ENCODE results near the gene BAZ2A. TPM values are rescaled to one million over a fixed set of nuclear protein-coding genes. Genes with fewer than 3 reads are reported as not detected.
A peak's percentile ranks its signal among the peaks of the same experiment; 100 is the strongest.

Gene BAZ2A
- polyA plus RNA-seq, 3 donors = 8.9 to 86.0 (median 21.1) TPM

GRCh38 chr12:56634242-56634836, 4.2 kb upstream of the BAZ2A start:
- peaks cover 18 to 26% of the 10 kb centered on the region in 2 donors for H3K36me3 Mint-ChIP-seq
- Histone ChIP-seq H3K4me2 (replicated peaks; ENCODE audit: extremely low read depth, low read length, poor library complexity, severe bottlenecking) (peak overlapping the region; percentile 99), H3K9ac (ENCODE audit: insufficient read depth, low read length, poor library complexity, severe bottlenecking) (peak overlapping the region; percentile 68), H3K4me3 (replicated peaks in 1 of 3; ENCODE audit: low read depth in 2 of 3, low read length in 3 of 3) (peak overlapping the region; percentile 68 to 94 (median 80)), H3K4me1 (ENCODE audit: control insufficient read depth in 1 of 2, insufficient read depth in 2 of 2, low read length in 2 of 2) (peaks cover 66 to 81% of the 10 kb centered on the region in 2 donors), H3K36me3 (replicated peaks in 1 of 2; ENCODE audit: control insufficient read depth in 1 of 2, insufficient read depth in 2 of 2, low read length in 2 of 2) (peaks cover 18 to 22% of the 10 kb centered on the region in 2 donors), H3K9me3 (replicated peaks in 1 of 2; ENCODE audit: control insufficient read depth in 1 of 2, insufficient read depth in 1 of 2, low read length in 2 of 2) (no peaks in the 10 kb centered on the region), H2AFZ (ENCODE audit: insufficient read depth, low read depth, low read length, poor library complexity, severe bottlenecking) (peak overlapping the region; percentile 64), H4K20me1 (ENCODE audit: insufficient read depth, low read length) (peaks cover 55% of the 10 kb centered on the region), H3K79me2 (ENCODE audit: insufficient read depth, low read length) (peaks cover 82% of the 10 kb centered on the region), H3K27ac (ENCODE audit: low read depth in 1 of 2, low read length in 2 of 2) (peak overlapping the region; percentile 29 to 92), H3K27me3 (ENCODE audit: control insufficient read depth in 2 of 2, insufficient read depth in 2 of 2, low read length in 2 of 2) (no peaks in the 10 kb centered on the region)
- H3K27ac Mint-ChIP-seq = peak overlapping the region; percentile 62 to 98 (median 87)
- H3K4me3 Mint-ChIP-seq = peak overlapping the region; percentile 95 to 99
- H3K4me1 Mint-ChIP-seq = peaks cover 76% of the 10 kb centered on the region
- no peaks in the 10 kb centered on the region for H3K9me3 Mint-ChIP-seq
- TF ChIP-seq CTCF (IDR thresholded peaks at IDR 0.05) = no peak
- DNase-seq = peak in 1 of 3 donors; percentile 7
- intact Hi-C loops (cut with micrococcal nuclease) = no loop called here
- H3K27me3 Mint-ChIP-seq (ENCODE audit: low read depth in 3 of 3) = no peaks in the 10 kb centered on the region
- 1% methylated on average over 18 of the region's 27 CpGs for WGBS (ENCODE audit: insufficient coverage)

- Mint-ChIP-seq H3K27me3 (ENCODE audit: low read depth in 3 of 3) (no peaks in the 10 kb centered on the region), H3K4me1 (peaks cover 79% of the 10 kb centered on the region), H3K9me3 (no peaks in the 10 kb centered on the region), H3K4me3 (peak overlapping the region; percentile 95 to 99), H3K27ac (peak overlapping the region in 5 of 7 donors; percentile 13 to 98 (median 87)), H3K36me3 (peaks cover 12 to 19% of the 10 kb centered on the region in 2 donors)
- H3K36me3 ChIP-seq (replicated peaks in 1 of 2; ENCODE audit: control insufficient read depth in 1 of 2, insufficient read depth in 2 of 2, low read length in 2 of 2) = peaks cover 12 to 16% of the 10 kb centered on the region in 2 donors
- peak overlapping the region; percentile 68 for H3K9ac ChIP-seq (ENCODE audit: insufficient read depth, low read length, poor library complexity, severe bottlenecking)
- peak overlapping the region in 1 of 2 donors; percentile 92 for H3K27ac ChIP-seq (ENCODE audit: low read depth in 1 of 2, low read length in 2 of 2)
- 80% methylated on average over 6 of the region's 12 CpGs for WGBS (ENCODE audit: insufficient coverage)
- DNase-seq = no peak
- peak overlapping the region; percentile 99 for H3K4me2 ChIP-seq (replicated peaks; ENCODE audit: extremely low read depth, low read length, poor library complexity, severe bottlenecking)
- peaks cover 68 to 82% of the 10 kb centered on the region in 2 donors for H3K4me1 ChIP-seq (ENCODE audit: control insufficient read depth in 1 of 2, insufficient read depth in 2 of 2, low read length in 2 of 2)
- H3K9me3 ChIP-seq (replicated peaks in 1 of 2; ENCODE audit: control insufficient read depth in 1 of 2, insufficient read depth in 1 of 2, low read length in 2 of 2) = no peaks in the 10 kb centered on the region
- peaks cover 82% of the 10 kb centered on the region for H3K79me2 ChIP-seq (ENCODE audit: insufficient read depth, low read length)
- peak overlapping the region; percentile 64 for H2AFZ ChIP-seq (ENCODE audit: insufficient read depth, low read depth, low read length, poor library complexity, severe bottlenecking)
- TF ChIP-seq CTCF (IDR thresholded peaks at IDR 0.05) = no peak
- intact Hi-C loops (cut with micrococcal nuclease) = no loop called here
- H4K20me1 ChIP-seq (ENCODE audit: insufficient read depth, low read length) = peaks cover 53% of the 10 kb centered on the region
- H3K4me3 ChIP-seq (replicated peaks in 1 of 3; ENCODE audit: low read depth in 2 of 3, low read length in 3 of 3) = peak overlapping the region; percentile 68 to 94 (median 80)
- H3K27me3 ChIP-seq (ENCODE audit: control insufficient read depth in 2 of 2, insufficient read depth in 2 of 2, low read length in 2 of 2) = no peaks in the 10 kb centered on the region
Observed at GRCh38 chr12:56633468-56634241, 3.5 kb upstream of the BAZ2A start.

Data from CD14-positive monocyte (primary cell).